IPS-NIHi11 (cell line): ENCODE results near the gene KNTC1.
"Not testable (repeated sequence)": the region's sequence is repeated elsewhere in the genome, so short reads cannot be mapped to it uniquely, and the experiment has no call there.

Experiments used
- DNase-seq: peaks from one replicate; pipeline ENCODE4 v3.0.0; 2012; ENCODE audit warnings: mixed read lengths, low spot score

Gene KNTC1

DNA sequence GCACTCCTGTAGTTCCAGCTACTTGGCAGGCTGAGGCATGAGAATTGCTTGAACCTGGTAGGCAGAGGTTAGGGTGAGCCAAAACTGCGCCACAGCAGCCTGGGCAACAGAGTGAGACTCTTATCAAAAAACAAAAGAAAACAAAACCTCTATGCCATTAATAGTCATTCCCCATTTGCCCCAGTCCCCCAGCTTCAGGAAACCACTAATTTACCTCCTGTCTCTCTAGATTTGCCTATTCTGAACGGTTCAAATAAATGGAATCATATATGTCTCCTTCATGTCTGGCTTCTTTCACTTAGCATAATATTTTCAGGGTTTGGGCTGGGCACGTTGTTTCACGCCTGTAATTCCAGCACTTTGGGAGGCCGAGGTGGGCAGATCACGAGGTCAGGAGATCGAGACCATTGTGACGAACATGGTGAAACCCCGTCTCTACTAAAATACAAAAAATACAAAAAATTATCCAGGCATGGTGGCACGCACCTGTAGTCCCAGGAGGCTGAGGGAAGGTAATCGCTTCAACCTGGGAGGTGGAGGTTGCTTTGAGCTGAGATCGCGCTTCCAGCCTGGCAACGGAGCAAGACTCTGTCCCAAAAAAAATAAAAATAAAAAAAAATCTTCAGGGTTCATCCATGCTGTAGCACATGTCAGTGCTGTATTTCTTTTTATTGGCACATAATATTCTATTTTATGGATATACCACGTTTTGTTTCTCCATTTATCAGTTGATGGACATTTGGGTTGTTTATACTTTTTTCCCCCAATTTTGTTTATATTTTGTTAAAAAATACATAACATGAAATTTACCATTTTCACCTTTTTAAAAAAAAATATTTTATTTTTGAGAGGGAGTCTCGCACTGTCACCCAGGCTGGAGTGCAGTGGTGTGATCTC, 31.9 kb downstream of the KNTC1 start:
- no peak for DNase-seq

DNA sequence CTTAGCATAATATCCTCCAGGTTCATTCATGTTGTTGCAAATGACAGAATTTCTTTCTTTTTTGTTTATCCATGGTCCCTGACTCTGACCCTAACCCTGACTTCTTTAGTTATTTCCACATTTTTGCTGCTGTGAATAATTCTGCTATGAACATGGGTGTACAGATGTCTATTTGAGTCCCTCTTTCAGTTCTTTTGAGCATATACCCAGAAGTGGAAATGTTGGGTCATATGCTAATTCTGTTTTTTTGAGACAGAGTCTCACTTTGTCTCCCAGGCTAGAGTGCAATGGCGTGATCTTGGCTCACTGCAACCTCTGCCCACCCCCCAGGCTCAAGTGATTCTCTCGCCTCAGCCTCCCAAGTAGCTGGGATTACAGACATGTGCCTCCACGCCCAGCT, 33.1 kb downstream of the KNTC1 start:
- no peak for DNase-seq

DNA sequence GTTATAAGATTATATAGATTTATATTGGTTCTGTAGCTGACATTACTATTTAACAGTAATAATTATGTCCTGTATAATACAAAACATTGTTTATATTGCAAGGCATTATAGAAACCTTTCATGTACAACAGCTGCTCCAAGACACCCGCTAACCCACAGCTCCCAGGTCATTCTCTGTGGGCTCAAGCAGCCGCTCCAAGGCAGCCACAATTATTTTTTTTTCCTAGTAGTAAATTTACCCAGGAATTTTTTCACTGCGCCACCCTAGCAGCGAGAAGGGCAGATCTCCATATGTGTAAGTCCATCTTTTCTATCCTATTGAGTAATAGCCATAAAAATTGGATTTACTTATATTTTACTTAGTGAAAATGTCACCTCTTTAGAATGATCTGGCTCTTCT, 36.3 kb downstream of the KNTC1 start:
- no peak for DNase-seq

DNA sequence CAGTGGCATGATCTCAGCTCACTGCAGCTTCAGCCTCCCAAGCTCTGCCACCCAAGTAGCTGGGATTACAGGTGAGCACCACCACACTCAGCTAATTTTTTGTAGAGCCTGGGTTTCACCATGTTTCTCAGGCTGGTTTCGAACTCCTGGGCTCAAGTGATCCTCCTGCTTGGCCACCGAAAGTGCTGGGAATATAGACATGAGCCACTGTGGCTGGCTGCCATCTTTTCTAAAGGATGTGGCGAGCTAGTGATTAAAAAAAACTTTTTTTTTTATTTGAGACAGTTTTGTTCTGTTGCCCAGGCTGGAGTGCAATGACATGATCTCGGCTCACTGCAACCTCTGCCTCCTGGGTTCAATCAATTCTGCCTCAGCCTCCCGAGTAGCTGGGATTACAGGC, 39.8 kb downstream of the KNTC1 start:
- not testable (repeated sequence) for DNase-seq

DNA sequence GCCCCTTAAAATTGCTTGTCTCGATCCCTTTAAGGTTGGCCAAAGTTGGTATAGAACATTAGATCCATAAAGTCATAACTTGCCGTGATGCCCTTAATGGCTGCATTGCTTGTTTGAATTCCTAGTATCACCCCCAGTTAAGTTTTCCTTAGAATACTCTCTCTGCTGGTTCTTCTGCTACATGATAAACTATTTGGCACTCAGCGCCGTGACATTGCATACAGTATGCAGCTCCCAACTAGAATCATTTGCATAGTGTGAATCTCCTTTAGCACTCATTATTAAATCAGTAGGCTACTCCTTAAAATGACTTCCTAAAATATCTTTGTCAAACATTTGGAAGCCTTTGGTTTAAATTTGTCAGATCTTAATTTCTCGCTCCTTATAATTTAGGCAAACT, 42.2 kb downstream of the KNTC1 start:
- no peak for DNase-seq

DNA sequence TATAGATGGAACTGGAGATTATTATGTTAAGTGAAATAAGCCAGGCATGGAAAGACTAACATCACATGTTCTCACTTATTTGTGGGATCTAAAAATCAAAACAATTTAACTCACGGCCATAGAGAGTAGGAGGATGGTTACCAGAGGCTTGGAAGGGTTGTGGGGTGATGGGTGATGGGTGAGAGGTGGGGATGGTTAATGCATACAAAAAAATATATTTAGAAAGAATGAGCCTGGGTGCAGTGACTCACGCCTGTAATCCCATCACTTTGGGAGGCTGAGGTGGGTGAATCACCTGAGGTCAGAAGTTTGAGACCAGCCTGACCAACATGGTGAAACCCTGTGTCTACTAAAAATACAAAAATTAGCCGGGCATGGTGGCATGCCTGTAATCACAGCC, 43.0 kb downstream of the KNTC1 start:
- not testable (repeated sequence) for DNase-seq

DNA sequence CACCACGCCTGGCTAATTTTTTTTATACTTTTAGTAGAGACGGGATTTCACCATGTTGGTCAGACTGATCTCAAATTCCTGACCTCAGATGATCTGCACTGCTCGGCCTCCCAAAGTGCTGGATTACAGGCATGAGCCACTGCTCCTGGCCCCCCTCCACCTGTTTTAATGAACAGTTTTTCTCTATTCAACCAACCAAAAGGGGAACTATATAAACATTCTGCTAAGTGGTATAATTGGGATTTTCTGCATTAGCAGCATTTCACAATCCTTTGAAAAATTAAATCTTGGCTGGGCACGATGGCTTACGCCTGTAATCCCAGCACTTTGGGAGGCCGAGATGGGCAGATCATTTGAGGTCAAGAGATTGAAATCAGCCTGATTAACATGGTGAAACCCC, 44.8 kb downstream of the KNTC1 start:
- no peak for DNase-seq

DNA sequence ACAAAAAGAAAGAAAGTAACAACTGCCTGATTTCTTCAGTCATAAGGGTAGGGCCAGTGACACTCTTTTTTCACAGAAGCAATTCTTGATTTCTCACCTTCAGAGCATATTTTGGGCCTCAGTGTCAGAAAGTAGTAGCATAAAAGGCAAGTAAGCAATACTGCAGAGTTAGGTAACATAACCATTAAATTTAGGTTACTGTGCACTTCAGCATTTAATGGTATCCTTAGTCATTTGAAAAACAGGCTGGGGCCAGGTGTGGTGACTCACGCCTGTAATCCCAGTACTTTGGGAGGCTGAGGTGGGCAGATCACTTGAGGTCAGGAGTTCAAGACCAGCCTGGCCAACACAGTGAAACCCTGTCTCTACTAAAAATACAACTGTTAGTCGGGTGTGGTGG, 56.2 kb downstream of the KNTC1 start:
- DNase-seq = not testable (repeated sequence)

DNA sequence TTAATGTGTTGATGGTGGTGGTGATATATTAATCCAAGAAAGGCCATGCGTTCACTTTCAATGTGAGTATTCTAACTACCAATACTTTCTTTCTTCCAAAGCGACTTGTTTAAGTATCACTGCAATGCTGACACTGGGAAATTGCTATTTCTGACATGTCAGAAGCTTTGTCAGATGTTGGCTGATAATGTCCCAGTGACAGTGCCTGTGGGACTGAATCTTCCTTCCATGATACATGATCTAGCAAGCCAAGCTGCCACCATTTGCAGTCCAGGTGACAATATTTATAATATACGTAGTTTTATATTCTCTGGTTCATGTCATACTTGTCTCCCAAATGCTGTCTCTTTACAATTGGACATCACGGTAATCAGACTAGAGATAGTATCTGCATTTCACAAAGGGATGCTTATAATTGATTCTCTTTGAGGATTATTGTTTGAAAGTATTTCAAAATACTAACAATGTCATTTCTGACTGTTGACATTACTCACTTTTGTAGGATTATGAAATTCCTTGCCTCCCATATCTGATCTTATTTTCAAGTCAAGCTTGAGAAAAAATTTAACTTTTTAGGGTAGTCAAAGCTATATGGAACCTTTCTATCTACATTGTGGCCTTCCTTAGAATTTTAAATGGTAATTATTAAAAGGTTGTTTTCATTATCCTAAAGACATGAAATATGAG, 57.3 kb downstream of the KNTC1 start:
- DNase-seq = no peak

DNA sequence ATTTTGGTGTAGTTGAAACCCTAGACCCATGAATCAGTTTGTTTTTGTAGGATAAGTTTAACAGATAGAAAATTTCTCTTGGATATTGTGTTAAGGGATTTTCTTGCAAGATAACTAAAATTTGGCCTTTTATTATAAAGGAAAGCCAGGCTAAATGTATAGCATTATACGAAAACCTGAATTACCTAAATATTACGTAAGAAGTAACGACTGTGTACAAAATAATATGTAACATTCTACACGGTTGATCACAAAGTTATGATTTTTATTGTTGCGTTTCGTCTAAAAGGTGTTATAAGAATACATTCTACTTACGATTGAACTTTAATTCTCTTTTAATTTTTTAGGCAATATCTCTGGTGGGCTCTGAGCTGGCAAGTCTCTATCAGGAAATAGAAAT, 63.9 kb downstream of the KNTC1 start:
- no peak for DNase-seq

DNA sequence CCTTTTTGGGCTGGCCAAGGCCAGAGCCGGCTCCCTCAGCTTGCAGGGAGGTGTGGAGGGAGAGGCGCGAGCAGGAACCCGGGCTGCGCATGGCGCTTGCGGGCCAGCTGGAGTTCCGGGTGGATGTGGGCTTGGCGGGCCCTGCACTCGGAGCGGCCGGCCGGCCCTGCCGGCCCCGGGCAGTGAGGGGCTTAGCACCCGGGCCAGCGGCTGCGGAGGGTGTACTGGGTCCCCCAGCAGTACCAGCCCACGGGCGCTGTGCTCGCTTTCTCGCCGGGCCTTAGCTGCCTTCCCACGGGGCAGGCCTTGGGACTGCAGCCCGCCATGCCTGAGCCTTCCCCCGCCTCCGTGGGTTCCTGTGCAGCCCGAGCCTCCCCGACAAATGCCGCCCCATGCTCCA, 64.9 kb downstream of the KNTC1 start:
- not testable (repeated sequence) for DNase-seq

DNA sequence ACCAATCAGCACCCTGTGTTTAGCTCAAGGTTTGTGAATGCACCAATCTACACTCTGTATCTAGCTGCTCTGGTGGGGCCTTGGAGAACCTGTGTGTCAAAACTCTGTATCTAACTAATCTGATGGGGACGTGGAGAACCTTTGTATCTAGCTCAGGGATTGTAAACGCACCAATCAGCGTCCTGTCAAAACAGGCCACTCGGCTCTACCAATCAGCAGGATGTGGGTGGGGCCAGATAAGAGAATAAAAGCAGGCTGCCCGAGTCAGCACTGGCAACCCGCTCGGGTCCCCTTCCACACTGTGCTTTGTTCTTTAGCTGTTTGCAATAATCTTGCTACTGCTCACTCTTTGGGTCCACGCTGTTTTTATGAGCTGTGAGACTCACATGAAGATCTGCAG, 65.5 kb downstream of the KNTC1 start:
- DNase-seq = not testable (repeated sequence)

DNA sequence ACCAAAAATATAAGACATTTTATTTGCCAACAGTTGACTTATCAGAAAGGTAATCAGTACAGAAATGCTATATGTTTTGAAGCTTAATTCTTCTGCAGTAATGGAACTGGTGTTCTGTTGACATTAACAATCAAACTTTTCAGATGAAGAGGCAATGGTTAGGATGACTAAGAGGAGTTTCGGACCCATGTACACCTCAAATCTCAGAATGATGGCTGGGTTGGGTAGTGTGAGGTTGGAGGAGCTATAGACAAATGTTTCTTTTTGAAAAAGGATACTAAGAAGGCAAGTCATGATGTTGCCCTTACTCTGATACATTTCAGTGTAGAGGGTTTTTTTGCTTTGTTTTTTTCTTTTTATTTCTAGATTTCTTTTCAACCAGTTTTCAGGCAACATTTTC, 66.9 kb downstream of the KNTC1 start:
- DNase-seq = no peak

DNA sequence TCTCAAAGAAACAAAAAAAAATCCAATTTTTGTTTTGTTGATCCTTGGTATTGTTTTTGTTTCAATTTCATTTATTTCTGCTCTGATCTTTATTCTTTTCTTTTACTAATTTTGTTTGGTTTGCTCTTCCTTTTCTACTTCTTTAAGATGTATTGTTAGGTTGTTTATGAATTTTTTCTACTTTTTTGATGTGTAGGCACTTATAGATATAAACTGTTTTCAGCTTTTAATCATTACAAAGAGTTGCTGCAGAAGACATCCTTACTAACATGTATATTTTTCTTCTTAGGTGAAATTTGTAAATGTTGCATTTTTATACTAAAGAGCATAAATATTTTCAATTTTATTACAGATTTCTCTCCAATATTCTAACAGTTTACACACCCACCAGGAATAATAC, 69.8 kb downstream of the KNTC1 start:
- DNase-seq = no peak

DNA sequence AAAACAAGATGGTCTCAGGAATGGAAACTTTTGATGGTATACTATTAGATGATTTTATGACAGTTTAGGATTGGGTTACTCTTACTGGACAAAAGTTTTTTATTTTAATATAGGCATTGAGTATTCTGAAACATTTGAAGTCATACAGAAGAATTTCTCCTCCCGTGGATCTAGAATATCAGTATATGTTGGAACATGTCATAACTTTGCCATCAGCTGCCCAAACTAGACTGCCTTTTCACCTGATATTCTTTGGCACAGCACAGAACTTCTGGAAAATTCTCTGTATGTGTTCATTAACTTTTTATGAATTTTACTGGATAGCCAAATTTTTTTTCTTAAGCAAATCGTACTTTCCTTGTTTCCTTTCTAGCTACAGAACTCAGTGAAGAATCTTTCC, 75.4 kb downstream of the KNTC1 start:
- no peak for DNase-seq

DNA sequence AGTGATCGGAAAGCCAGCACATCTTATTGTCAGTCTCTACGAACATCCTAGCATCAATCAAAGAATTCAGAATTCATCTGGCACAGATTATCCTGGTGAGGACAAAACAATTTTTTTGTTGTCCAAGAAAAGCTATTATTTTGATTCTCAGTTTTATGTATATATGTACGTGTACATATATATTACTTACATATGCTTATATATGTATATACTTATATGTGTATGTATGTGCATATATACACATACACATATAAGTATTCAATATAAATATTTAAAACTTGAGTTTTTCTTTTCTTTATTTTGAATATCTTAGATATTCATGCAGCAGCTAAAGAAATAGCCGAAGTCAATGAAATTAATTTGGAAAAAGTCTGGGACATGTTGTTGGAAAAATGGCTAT, 77.9 kb downstream of the KNTC1 start:
- no peak for DNase-seq

DNA sequence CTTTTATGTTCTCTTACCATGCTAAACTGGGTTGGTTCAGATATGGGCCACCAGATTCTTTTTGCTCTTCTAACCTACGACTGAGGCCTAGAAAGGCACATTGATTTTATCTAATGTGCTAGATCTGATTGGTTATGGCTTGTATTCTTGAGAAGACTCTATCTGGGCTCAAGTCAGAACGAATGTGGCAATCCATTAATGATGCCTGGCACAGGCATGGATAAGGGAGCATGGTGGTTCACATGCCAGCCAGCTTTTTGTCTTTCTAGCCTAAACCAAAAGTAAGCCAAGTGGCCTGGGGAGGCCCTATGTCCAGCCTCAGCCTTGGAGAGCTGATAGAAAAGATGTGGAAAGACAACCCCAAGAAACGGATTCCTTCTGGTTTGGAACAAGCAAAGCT, 82.7 kb downstream of the KNTC1 start:
- no peak for DNase-seq

DNA sequence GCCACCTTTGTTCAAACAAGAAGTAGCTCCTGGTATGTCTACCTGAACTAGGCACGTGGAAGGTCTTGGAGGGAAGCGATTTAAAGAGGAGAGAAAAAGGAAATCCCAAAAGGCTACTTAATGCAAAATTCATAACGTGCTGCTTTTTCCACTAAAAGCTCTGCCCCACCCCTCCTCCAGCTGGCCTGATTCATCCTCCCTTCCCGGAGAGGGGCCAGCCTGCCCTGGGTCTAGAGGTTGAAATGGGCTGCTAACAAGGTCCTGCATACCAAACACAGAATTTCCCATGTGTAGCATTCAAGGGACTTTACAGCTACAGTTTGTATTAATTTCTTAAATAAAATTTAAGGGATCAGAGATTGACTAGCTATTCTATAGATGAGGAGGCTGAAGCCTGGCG, 83.2 kb downstream of the KNTC1 start:
- DNase-seq = no peak

DNA sequence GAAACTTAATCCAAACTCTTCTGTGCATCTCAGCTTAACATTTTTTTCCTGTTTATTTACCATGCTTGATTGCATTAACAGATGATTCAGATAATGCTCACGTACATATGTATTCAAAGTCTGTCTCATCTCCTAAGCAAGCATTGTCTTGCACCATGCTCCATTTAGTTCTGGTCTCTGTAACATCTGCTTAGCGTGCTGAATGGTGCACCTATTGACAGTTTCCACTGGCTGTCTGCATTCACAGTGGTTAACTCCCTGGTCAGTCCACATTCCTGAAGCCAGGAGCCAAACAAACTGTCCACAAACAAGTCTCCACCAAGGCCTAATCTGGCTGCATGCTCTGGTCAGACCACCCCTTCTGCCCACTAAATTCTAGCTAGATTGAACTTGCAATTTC, 83.9 kb downstream of the KNTC1 start:
- no peak for DNase-seq

DNA sequence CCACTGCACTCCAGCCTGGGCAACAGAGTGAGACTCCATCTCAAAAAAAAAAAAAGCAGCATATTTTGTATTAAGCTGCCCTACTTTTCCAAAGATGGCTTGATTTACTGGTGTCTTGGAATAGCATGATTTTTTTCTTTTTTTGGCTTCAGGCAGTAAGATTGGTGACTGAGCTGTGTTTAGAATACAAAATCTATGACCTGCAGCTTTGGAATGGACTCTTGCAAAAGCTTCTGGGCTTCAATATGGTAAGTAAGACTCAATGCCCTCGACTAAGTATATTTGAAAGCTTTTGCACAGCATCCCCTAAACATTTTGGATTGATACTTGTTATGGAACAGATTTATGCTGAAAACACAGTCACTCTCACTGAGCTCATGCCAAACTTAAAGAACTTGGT, 87.8 kb downstream of the KNTC1 start:
- no peak for DNase-seq

DNA sequence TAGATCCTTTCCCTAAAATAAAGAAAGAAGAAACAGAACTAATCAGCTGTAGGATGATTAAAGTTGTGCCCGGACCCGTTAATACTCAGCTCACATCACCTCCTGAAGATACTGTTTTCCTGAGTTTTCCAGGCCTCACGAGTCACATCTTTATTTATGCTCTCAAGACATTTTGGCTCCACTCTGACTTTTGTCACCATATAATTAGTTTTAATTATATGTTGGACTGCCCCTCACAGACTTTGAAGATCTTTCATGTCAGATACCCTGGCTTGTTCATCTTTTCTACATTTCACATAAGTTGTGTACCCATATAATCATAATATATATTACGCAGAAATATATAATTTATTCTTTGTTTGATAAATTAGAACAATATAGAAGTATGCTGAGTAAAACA, 88.7 kb downstream of the KNTC1 start:
- no peak for DNase-seq

DNA sequence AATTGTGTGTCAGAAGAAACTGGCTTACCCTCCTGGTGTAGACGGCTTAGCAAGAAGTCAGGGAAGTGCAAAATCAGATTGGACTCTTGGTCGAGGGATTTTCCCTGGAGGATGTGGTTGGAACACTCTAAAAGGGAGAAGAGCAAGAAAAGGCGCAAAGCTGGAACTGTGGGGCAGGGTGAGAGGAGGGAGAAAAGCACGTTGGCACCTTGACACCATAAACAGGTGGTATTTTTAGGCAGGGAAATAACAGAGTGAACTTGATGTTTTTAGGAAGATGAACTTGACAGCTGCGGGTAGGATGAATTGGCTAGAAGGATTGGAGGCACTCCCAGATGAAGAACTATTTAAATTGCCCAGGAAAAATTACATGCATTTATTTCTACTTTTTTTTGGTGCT, 108.4 kb downstream of the KNTC1 start:
- DNase-seq = no peak

DNA sequence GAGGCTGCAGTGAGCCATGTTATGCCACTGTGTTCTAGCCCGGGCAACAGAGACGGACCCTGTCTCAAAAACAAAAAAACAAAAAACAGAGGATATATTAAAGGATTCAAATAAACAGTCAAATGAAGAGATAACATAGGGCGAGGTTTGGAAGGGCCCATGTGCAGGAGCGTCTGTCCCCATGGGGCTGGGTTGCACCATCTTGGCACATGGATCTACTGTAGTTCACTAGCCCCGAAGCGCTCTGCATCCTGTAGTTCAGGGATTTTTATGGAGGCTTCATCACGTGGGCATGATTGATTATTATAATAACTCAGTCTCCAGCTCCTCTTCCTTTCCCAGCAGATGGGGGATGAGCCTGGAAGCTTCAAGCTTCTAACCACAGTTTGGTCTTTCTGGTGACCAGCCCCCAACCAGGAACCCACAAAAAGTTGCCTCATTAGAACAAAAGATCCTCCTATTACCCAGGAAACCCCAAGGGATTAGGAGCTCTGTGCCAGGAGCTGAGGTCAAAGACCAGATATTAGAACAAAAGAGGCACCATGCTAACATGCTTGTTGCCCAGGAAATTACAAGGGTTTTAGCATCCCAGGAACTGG, 116.3 kb downstream of the KNTC1 start:
- DNase-seq = no peak
